Stimulated activated CD8-positive, alpha-beta memory T cell treated with anti-CD3 and anti-CD28 coated beads, Interleukin-7, amount 100 ng/mL, for 1 hour (primary cell): ENCODE data around the gene XPR1.
"Not testable (repeated sequence)": the region's sequence is repeated elsewhere in the genome, so short reads cannot be mapped to it uniquely, and the experiment has no call there.

Experiments
- DNase-seq, 2 donors: peaks; one replicate each; pipeline ENCODE4 v3.0.0-alpha.2; 2020; ENCODE audit warnings: low read depth in 2 of 2

Gene XPR1

GRCh38 chr1:180785291-180785690 lies 153.5 kb downstream of the XPR1 start:
- DNase-seq, result no peak

GRCh38 chr1:180785887-180786286 lies 154.1 kb downstream of the XPR1 start:
- no peak for DNase-seq

- no peak for DNase-seq
These were observed 154.8 kb downstream of the XPR1 start for GRCh38 chr1:180786624-180787023.

GRCh38 chr1:180787628-180788307 lies 155.9 kb downstream of the XPR1 start:
- no peak for DNase-seq

GRCh38 chr1:180789460-180789859 lies 157.6 kb downstream of the XPR1 start:
- DNase-seq, result no peak

- DNase-seq, result not testable (repeated sequence)
These were observed 159.3 kb downstream of the XPR1 start for GRCh38 chr1:180791152-180791551.

- no peak for DNase-seq
These were observed 160.0 kb downstream of the XPR1 start for GRCh38 chr1:180791806-180792205.

GRCh38 chr1:180793451-180793850 lies 161.6 kb downstream of the XPR1 start:
- DNase-seq, result no peak

GRCh38 chr1:180796897-180797640 lies 165.2 kb downstream of the XPR1 start:
- no peak for DNase-seq

- no peak for DNase-seq
These were observed 169.1 kb downstream of the XPR1 start for GRCh38 chr1:180800945-180801344.

GRCh38 chr1:180802813-180803212 lies 171.0 kb downstream of the XPR1 start:
- no peak for DNase-seq

- no peak for DNase-seq
These were observed 173.5 kb downstream of the XPR1 start for GRCh38 chr1:180805316-180805715.

GRCh38 chr1:180811298-180811697 lies 179.5 kb downstream of the XPR1 start:
- DNase-seq, result no peak

- DNase-seq, result no peak
These were observed 180.1 kb downstream of the XPR1 start for GRCh38 chr1:180811886-180812285.

- DNase-seq, result no peak
These were observed 182.4 kb downstream of the XPR1 start for GRCh38 chr1:180814258-180814657.

GRCh38 chr1:180815188-180815587 lies 183.4 kb downstream of the XPR1 start:
- no peak for DNase-seq

- no peak for DNase-seq
These were observed 184.3 kb downstream of the XPR1 start for GRCh38 chr1:180816132-180816531.

GRCh38 chr1:180821970-180822369 lies 190.1 kb downstream of the XPR1 start:
- no peak for DNase-seq

- not testable (repeated sequence) for DNase-seq
These were observed 199.7 kb downstream of the XPR1 start for GRCh38 chr1:180831507-180831906.

GRCh38 chr1:180833180-180833579 lies 201.4 kb downstream of the XPR1 start:
- not testable (repeated sequence) for DNase-seq

- no peak for DNase-seq
These were observed 204.6 kb downstream of the XPR1 start for GRCh38 chr1:180836449-180836848.

- no peak for DNase-seq
These were observed 205.2 kb downstream of the XPR1 start for GRCh38 chr1:180837020-180837419.

GRCh38 chr1:180838535-180838934 lies 206.7 kb downstream of the XPR1 start:
- DNase-seq, result no peak
